OCI-LY1 (cell line): Measurements from ENCODE around the gene SLC6A3.

Source experiments
- CTCF ChIP-seq: fragments of 200-600 bp; sonication (generic), shearing (Covaris generic); IDR thresholded peaks from 2 replicates; pipeline ENCODE4 v1.5.1; 2017; ENCODE audit warnings: mild to moderate bottlenecking, antibody characterized with exemption, low read length, moderate library complexity, mixed read lengths
- EZH2 ChIP-seq: fragments of 200-600 bp; sonication (generic), shearing (Covaris generic); IDR thresholded peaks from 2 replicates; pipeline ENCODE4 v1.8.0; 2017; ENCODE audit warnings: borderline replicate concordance, mixed run types, mild to moderate bottlenecking, antibody characterized with exemption, low read length, moderate library complexity, mixed read lengths

GRCh38 chr5:1392801-1393565, 52.3 kb downstream of the SLC6A3 start:
- TF ChIP-seq CTCF (no peak), EZH2 (no peak)
